A549 (cell line): Measurements from ENCODE around the gene IRAK3. TPM values are rescaled to one million over a fixed set of nuclear protein-coding genes. Genes with fewer than 3 reads are reported as not detected.

Source experiments
- ATAC-seq, 2 experiments: fragments of 200-7000 bp in 1 of 2; fragments of >200 bp in 1 of 2; cut with Nextera tagmentation in 1 of 2; cut with Tn5 transposase in 1 of 2; 3 replicates each; pipeline versions ENCODE4 v1.8.0 to v1.9.1; 2018 to 2020; ENCODE audit warnings: mild to moderate bottlenecking in 1 of 2, moderate library complexity in 1 of 2
- CTCF ChIA-PET: fragments of 300-600 bp; sonication (Branson Sonifier 250); formaldehyde crosslinking; extraction: SDS; loops from one replicate; lab custom pipeline; 2021; ENCODE audit warnings: antibody characterized with exemption, inconsistent platforms; lab: Yijun Ruan, JAX
- POLR2A ChIA-PET: fragments of 350-600 bp; formaldehyde crosslinking; extraction: SDS; loops from one replicate; lab custom pipeline; 2021; ENCODE audit warnings: antibody characterized with exemption, inconsistent platforms; lab: Yijun Ruan, JAX
- DNase-seq, 2 experiments: peaks; one replicate each; pipeline versions ENCODE4 v3.0.0 to v3.0.0-alpha.2; 2011 to 2016; ENCODE audit warnings: low read depth in 1 of 2, low spot score in 1 of 2
- FAIRE-seq: peaks from 2 replicates; lab custom pipeline; 2011; peaks lifted over from hg19 to GRCh38; lab: Jason Lieb, UNC
- H3K27ac ChIP-seq, 2 experiments: fragments of >200 bp; sonication (Bioruptor Twin); formaldehyde crosslinking; 3 replicates each; pipeline ENCODE4 v1.5.1; 2016 to 2017
- H3K4me1 ChIP-seq: fragments of >200 bp; sonication (Bioruptor Twin); formaldehyde crosslinking; 3 replicates; pipeline ENCODE4 v1.6.1; 2016
- H3K4me2 ChIP-seq: fragments of >200 bp; sonication (Bioruptor Twin); formaldehyde crosslinking; 3 replicates; pipeline ENCODE4 v1.6.1; 2016
- H3K4me3 ChIP-seq: fragments of >200 bp; sonication (Bioruptor Twin); formaldehyde crosslinking; 3 replicates; pipeline ENCODE4 v1.5.1; 2016
- H3K9me3 ChIP-seq: fragments of >200 bp; sonication (Bioruptor Twin); formaldehyde crosslinking; 3 replicates; pipeline ENCODE4 v1.6.1; 2016
- CBX2 ChIP-seq: fragments of 200-600 bp; sonication (generic); IDR thresholded peaks from 2 replicates; pipeline ENCODE4 v1.6.1; 2016; ENCODE audit warnings: low read depth, mild to moderate bottlenecking, borderline replicate concordance
- CHD4 ChIP-seq: fragments of 200-600 bp; sonication (generic); IDR thresholded peaks from 2 replicates; pipeline ENCODE4 v1.6.1; 2016; ENCODE audit warnings: antibody characterized with exemption, mild to moderate bottlenecking, borderline replicate concordance
- E2F6 ChIP-seq: IDR thresholded peaks from 2 replicates; pipeline ENCODE4 v1.6.1; 2012; ENCODE audit warnings: low read depth, borderline replicate concordance
- EHF ChIP-seq: fragments of 250-450 bp; sonication (Bioruptor Pico); IDR thresholded peaks from 2 replicates; pipeline ENCODE4 v1.5.0; 2020; ENCODE audit warnings: mild to moderate bottlenecking
- EHMT2 ChIP-seq: fragments of 200-600 bp; sonication (generic); IDR thresholded peaks from 2 replicates; pipeline ENCODE4 v1.6.1; 2016; ENCODE audit warnings: antibody characterized with exemption, low read depth, mild to moderate bottlenecking, moderate library complexity
- EP300 ChIP-seq, 2 experiments: fragments of >200 bp; sonication (Bioruptor Twin); formaldehyde crosslinking; IDR thresholded peaks; 2 replicates in 1 of 2; 3 replicates in 1 of 2; pipeline ENCODE4 v1.6.1; 2016 to 2017
- HEYL ChIP-seq: fragments of 250-450 bp; sonication (Bioruptor Pico); IDR thresholded peaks from 2 replicates; pipeline ENCODE4 v1.8.0; 2021; ENCODE audit warnings: mild to moderate bottlenecking, moderate library complexity
- HOXA7 ChIP-seq: fragments of 250-450 bp; sonication (Bioruptor Pico); IDR thresholded peaks from 2 replicates; pipeline ENCODE4 v1.5.0; 2020; ENCODE audit warnings: mild to moderate bottlenecking, moderate library complexity
- HOXB5 ChIP-seq: fragments of 250-450 bp; sonication (Bioruptor Pico); IDR thresholded peaks from 2 replicates; pipeline ENCODE4 v1.5.0; 2020; ENCODE audit warnings: mild to moderate bottlenecking, moderate library complexity
- JUN ChIP-seq, 2 experiments: fragments of >200 bp; sonication (Bioruptor Twin); formaldehyde crosslinking; IDR thresholded peaks; 2 replicates in 1 of 2; 3 replicates in 1 of 2; pipeline ENCODE4 v1.6.1; 2016 to 2017
- JUNB ChIP-seq: fragments of >200 bp; sonication (Bioruptor Twin); formaldehyde crosslinking; IDR thresholded peaks from 2 replicates; pipeline ENCODE4 v1.6.1; 2016
- MAX ChIP-seq: IDR thresholded peaks from 2 replicates; pipeline ENCODE4 v1.6.1; 2012
- NR3C1 ChIP-seq: fragments of >200 bp; sonication (Bioruptor Twin); formaldehyde crosslinking; IDR thresholded peaks from 3 replicates; pipeline ENCODE4 v1.6.1; 2017
- PHF8 ChIP-seq: fragments of 200-600 bp; sonication (generic); IDR thresholded peaks from 2 replicates; pipeline ENCODE4 v1.6.1; 2016; ENCODE audit warnings: low read depth, mild to moderate bottlenecking, antibody characterized with exemption, moderate library complexity, borderline replicate concordance
- POLR2A ChIP-seq: IDR thresholded peaks from 2 replicates; pipeline ENCODE4 v1.6.1; 2012; ENCODE audit warnings: mild to moderate bottlenecking, low read length
- POLR2AphosphoS2 ChIP-seq: conservative IDR thresholded peaks from 2 replicates; pipeline ENCODE4 v1.6.1; 2012; ENCODE audit warnings: low read length, improper control_type of control experiment, inconsistent platforms
- REST ChIP-seq: fragments of 200-600 bp; sonication (generic); IDR thresholded peaks from 2 replicates; pipeline ENCODE4 v1.6.1; 2016; ENCODE audit warnings: antibody characterized with exemption, mild to moderate bottlenecking, moderate library complexity
- RFX5 ChIP-seq: fragments of 450-650 bp; IDR thresholded peaks from 2 replicates; pipeline ENCODE4 v1.7.1; 2014; ENCODE audit warnings: antibody characterized with exemption, mild to moderate bottlenecking, moderate library complexity
- SMC3 ChIP-seq: fragments of >200 bp; sonication (Bioruptor Twin); formaldehyde crosslinking; IDR thresholded peaks from 3 replicates; pipeline ENCODE4 v1.6.1; 2018; ENCODE audit warnings: inconsistent platforms
- TFCP2L1 ChIP-seq: fragments of 250-450 bp; sonication (Bioruptor Pico); IDR thresholded peaks from 2 replicates; pipeline ENCODE4 v1.5.0; 2021; ENCODE audit warnings: mild to moderate bottlenecking
- ZC3H11A ChIP-seq: fragments of 450-650 bp; IDR thresholded peaks from 2 replicates; pipeline ENCODE4 v1.6.1; 2014; ENCODE audit warnings: antibody characterized with exemption, mild to moderate bottlenecking
- ZFP36 ChIP-seq: fragments of 450-650 bp; IDR thresholded peaks from 2 replicates; pipeline ENCODE4 v1.6.1; 2014; ENCODE audit warnings: borderline replicate concordance; ENCODE audit not compliant: partially characterized antibody
- ZSCAN20 ChIP-seq: fragments of 250-450 bp; sonication (Bioruptor Pico); IDR thresholded peaks from 2 replicates; pipeline ENCODE4 v1.8.0; 2022; ENCODE audit warnings: mild to moderate bottlenecking, moderate library complexity
- WGBS: methylation state at CpG from one replicate; pipeline ENCODE4 v1.1.6; 2017; ENCODE audit errors: missing lambda C conversion rate; 5-methylcytosine and 5-hydroxymethylcytosine counted together
- polyA plus RNA-seq, 4 experiments: library from polyadenylated mRNA; depleted of rRNA in 3 of 4; stranded (reverse); fragments of >200 nt; fragmentation: RNase III in 1 of 4; extraction: RNeasy Plus Mini Kit Qiagen cat#74134 plus additional on column Dnase treatment in 1 of 4; gene quantifications; 2 replicates in 3 of 4; 3 replicates in 1 of 4; pipeline ENCODE4 v1.2.3, GENCODE V29; 2011 to 2017
- TF ChIP-seq, protein P1 (sequence below): fragments of 250-450 bp; sonication (Bioruptor Pico); IDR thresholded peaks from 2 replicates; pipeline ENCODE4 v1.5.0; 2021; ENCODE audit warnings: mild to moderate bottlenecking, moderate library complexity, borderline replicate concordance
- TF ChIP-seq, protein P2 (sequence below): IDR thresholded peaks from 2 replicates; pipeline ENCODE4 v1.6.1; 2012
- TF ChIP-seq, protein P3 (sequence below): fragments of 250-450 bp; sonication (Bioruptor Pico); IDR thresholded peaks from 2 replicates; pipeline ENCODE4 v1.5.0; 2020; ENCODE audit warnings: low read depth, mild to moderate bottlenecking, moderate library complexity

The IRAK3 gene
- polyA plus RNA-seq, 2 of the 4 experiments (the other 2 are of a cell fraction): 0.06 to 0.25 TPM

DNA sequence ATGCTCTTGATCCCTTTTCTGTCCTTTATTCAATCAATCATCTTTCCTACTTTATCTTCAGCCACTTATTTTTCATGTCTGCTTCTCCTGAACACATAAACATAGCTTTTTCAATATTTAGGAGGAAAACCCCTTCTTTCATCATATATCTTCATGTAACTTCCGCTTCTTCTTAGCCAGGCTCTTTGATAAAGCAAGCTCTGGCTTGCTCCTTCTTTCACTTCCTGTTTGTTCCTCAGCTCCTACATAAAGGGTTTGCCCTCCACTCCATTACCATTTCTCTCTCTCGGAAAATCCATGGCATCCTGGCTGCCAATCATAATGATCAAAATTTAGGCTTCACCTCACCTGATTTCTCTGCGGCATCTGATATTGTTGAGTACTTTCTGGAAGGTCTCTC is 79.5 kb downstream of the IRAK3 start:
- ChIA-PET POLR2A (no interaction called here), CTCF (interaction anchor here (1.5 to 2.5 kb wide), 2 partner anchors 22 to 424 kb away, joined by 5 to 12 read pairs; no protein-coding TSS in a partner anchor)
- no peak for FAIRE-seq
- no peak overlapping the region for H3K4me2 ChIP-seq
- WGBS: 38% methylated on average over 3 of the region's 3 CpGs
- H3K9me3 ChIP-seq: no peaks in the 10 kb centered on the region
- no peak overlapping the region for H3K4me3 ChIP-seq
- no peak for ATAC-seq
- H3K27ac ChIP-seq: no peak overlapping the region
- no peaks in the 10 kb centered on the region for H3K4me1 ChIP-seq
- TF ChIP-seq CHD4 (no peak), REST (no peak), E2F6 (no peak), RFX5 (no peak), ZSCAN20 (CRISPR knock-in tag) (no peak), POLR2AphosphoS2 (no peak), HEYL (CRISPR knock-in tag) (no peak), CBX2 (no peak), JUN (IDR thresholded peaks at IDR 0.05) (no peak), HOXA7 (CRISPR knock-in tag) (no peak), NR3C1 (no peak), HOXB5 (no peak), JUNB (no peak), PHF8 (no peak), ZFP36 (no peak), ZC3H11A (no peak), POLR2A (no peak), TFCP2L1 (CRISPR knock-in tag) (no peak)
- TF ChIP-seq, protein P1, sequence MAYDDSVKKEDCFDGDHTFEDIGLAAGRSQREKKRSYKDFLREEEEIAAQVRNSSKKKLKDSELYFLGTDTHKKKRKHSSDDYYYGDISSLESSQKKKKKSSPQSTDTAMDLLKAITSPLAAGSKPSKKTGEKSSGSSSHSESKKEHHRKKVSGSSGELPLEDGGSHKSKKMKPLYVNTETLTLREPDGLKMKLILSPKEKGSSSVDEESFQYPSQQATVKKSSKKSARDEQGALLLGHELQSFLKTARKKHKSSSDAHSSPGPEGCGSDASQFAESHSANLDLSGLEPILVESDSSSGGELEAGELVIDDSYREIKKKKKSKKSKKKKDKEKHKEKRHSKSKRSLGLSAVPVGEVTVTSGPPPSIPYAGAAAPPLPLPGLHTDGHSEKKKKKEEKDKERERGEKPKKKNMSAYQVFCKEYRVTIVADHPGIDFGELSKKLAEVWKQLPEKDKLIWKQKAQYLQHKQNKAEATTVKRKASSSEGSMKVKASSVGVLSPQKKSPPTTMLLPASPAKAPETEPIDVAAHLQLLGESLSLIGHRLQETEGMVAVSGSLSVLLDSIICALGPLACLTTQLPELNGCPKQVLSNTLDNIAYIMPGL: no peak
- TF ChIP-seq, protein P2, sequence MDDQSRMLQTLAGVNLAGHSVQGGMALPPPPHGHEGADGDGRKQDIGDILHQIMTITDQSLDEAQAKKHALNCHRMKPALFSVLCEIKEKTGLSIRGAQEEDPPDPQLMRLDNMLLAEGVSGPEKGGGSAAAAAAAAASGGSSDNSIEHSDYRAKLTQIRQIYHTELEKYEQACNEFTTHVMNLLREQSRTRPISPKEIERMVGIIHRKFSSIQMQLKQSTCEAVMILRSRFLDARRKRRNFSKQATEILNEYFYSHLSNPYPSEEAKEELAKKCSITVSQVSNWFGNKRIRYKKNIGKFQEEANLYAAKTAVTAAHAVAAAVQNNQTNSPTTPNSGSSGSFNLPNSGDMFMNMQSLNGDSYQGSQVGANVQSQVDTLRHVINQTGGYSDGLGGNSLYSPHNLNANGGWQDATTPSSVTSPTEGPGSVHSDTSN: no peak
- no peak for DNase-seq

GRCh38 chr12:66269142-66269541 is 80.1 kb downstream of the IRAK3 start:
- ChIA-PET CTCF (interaction anchor here (0.5 to 3.2 kb wide), 9 partner anchors 8 to 826 kb away, joined by 3 to 12 read pairs (median 5); no protein-coding TSS in a partner anchor), POLR2A (no interaction called here)
- H3K27ac ChIP-seq: no peak overlapping the region
- no peak overlapping the region for H3K4me2 ChIP-seq
- no peak for TF ChIP-seq MAX
- TF ChIP-seq, protein P1: no peak
- no peak for TF ChIP-seq EP300 (IDR thresholded peaks at IDR 0.05)
- TF ChIP-seq, protein P3, sequence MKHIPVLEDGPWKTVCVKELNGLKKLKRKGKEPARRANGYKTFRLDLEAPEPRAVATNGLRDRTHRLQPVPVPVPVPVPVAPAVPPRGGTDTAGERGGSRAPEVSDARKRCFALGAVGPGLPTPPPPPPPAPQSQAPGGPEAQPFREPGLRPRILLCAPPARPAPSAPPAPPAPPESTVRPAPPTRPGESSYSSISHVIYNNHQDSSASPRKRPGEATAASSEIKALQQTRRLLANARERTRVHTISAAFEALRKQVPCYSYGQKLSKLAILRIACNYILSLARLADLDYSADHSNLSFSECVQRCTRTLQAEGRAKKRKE (CRISPR knock-in tag): no peak
- TF ChIP-seq SMC3: no peak
- TF ChIP-seq EHF (CRISPR knock-in tag): no peak
- TF ChIP-seq EHMT2: no peak
- no peaks in the 10 kb centered on the region for H3K4me1 ChIP-seq
- FAIRE-seq (no peak), DNase-seq (no peak), ATAC-seq (no peak)
- 53% methylated on average over 6 of the region's 6 CpGs for WGBS
- H3K9me3 ChIP-seq: no peaks in the 10 kb centered on the region
- no peak overlapping the region for H3K4me3 ChIP-seq
